ENCODE results near the gene PRR33. TPM values are rescaled to one million over a fixed set of nuclear protein-coding genes. Genes with fewer than 3 reads are reported as not detected.
"Not testable (repeated sequence)": the region's sequence is repeated elsewhere in the genome, so short reads cannot be mapped to it uniquely, and the experiment has no call there.

The PRR33 gene
- total RNA-seq, 1 experiment from 2014 or later: not detected

DNA sequence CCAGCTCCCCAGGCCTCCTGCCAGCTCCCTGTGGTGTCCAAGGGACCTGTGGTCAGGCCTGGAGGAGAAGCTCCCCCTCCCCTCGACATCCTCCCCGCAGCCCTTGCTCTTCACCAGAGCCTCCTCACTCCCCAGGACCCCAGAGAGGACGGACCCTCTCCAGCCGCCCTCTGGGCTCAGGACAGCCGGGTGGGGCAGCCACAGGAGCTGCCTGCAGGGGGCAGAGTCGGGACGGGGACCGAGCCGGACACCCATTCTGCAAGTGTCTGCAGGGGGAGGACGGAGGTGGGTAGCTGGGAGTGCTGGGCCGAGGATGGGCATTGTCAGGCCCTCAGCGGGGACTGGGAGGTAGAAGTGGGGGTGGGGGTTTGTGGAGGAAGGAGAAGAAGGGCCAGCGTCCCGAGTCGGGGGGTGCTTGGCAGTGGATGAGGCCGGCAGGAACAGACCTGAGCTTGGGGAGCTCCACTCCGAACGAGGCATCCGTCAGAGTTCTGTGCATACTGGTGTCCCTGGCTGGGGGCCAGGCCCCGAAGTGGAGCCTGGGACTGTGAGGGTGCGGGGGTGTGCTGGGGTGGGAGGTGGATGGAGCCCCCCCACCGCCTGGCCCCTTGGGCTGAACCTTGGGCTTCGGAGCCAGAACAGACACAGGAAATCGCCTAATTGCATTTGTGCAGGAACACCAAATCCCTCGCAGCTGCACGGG lies 15.2 kb downstream of the PRR33 start:
- CTCF ChIA-PET: interaction anchor here (0.5 to 2.7 kb wide), 17 partner anchors 15 to 302 kb away, joined by 3 to 13 read pairs (median 4); partner anchors contain the start of gene PRR33
- no peaks in the 10 kb centered on the region for H3K36me3 ChIP-seq (ENCODE audit: control insufficient read depth, insufficient read depth, low read length)
- no peaks in the 10 kb centered on the region for H3K27me3 ChIP-seq (ENCODE audit: control insufficient read depth, insufficient read depth, low read length)
- H3K4me1 ChIP-seq (ENCODE audit: control insufficient read depth, insufficient read depth, low read length): peaks cover 34% of the 10 kb centered on the region
- TF ChIP-seq SIN3A (IDR thresholded peaks at IDR 0.05; ENCODE audit: borderline replicate concordance, insufficient read depth, low read depth, low read length): no peak
- no peak for TF ChIP-seq TCF7L2 (IDR thresholded peaks at IDR 0.05; ENCODE audit: low read depth, low read length)
- TF ChIP-seq, protein P1, sequence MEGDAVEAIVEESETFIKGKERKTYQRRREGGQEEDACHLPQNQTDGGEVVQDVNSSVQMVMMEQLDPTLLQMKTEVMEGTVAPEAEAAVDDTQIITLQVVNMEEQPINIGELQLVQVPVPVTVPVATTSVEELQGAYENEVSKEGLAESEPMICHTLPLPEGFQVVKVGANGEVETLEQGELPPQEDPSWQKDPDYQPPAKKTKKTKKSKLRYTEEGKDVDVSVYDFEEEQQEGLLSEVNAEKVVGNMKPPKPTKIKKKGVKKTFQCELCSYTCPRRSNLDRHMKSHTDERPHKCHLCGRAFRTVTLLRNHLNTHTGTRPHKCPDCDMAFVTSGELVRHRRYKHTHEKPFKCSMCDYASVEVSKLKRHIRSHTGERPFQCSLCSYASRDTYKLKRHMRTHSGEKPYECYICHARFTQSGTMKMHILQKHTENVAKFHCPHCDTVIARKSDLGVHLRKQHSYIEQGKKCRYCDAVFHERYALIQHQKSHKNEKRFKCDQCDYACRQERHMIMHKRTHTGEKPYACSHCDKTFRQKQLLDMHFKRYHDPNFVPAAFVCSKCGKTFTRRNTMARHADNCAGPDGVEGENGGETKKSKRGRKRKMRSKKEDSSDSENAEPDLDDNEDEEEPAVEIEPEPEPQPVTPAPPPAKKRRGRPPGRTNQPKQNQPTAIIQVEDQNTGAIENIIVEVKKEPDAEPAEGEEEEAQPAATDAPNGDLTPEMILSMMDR (IDR thresholded peaks at IDR 0.05): peak; percentile 93
- DNase-seq (ENCODE audit: low read depth, low spot score): no peak
- no peak overlapping the region for H3K4me3 ChIP-seq (ENCODE audit: low read depth in 2 of 2, low read length in 2 of 2)
- ATAC-seq: no peak
- in situ Hi-C loops (cut with HindIII; ENCODE audit: low pct_unique_long_range_greater_than_20kb, low sequenced_read_pairs): no loop called here
- POLR2A ChIA-PET: interaction anchor here (0.6 kb wide), 3 partner anchors 78 to 336 kb away, joined by 3 to 13 read pairs (median 4); no protein-coding TSS in a partner anchor
- intact Hi-C loops (cut with micrococcal nuclease; ENCODE audit: unreplicated experiment): no loop called here
- peak overlapping the region; percentile 44; the same call in 1 of the 2 replicates for H3K27ac ChIP-seq (ENCODE audit: low read length)
- BruUV-seq (replicated peaks): no TSS peak
- H3K9me3 ChIP-seq (ENCODE audit: control insufficient read depth, insufficient read depth, low read depth, low read length): no peaks in the 10 kb centered on the region

DNA sequence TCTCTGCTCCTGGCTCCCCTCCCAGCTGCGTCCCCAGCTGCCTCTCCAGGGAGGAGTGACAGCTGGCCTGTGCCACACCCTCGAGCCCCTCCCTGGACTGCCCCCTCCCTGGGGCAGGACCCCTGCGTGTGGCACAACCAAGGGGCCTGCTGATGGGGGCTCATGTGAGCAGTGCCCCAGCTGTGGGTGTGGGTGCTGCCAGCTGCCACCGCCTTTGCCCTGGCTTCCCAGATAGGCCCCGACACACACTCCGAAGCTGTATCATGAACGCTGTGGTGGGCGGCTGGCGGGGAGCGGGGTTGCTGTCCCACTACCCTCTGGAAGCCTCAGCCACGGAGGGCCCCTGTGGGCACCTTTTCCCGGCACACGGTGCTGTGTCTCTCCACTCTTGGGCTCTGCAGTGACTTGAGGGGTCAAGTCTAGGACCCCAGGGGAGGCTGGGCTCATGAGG lies 15.8 kb downstream of the PRR33 start:
- POLR2A ChIA-PET: interaction anchor here (0.6 kb wide), 1 partner anchor 79 kb away, joined by 4 read pairs; no protein-coding TSS in a partner anchor

DNA sequence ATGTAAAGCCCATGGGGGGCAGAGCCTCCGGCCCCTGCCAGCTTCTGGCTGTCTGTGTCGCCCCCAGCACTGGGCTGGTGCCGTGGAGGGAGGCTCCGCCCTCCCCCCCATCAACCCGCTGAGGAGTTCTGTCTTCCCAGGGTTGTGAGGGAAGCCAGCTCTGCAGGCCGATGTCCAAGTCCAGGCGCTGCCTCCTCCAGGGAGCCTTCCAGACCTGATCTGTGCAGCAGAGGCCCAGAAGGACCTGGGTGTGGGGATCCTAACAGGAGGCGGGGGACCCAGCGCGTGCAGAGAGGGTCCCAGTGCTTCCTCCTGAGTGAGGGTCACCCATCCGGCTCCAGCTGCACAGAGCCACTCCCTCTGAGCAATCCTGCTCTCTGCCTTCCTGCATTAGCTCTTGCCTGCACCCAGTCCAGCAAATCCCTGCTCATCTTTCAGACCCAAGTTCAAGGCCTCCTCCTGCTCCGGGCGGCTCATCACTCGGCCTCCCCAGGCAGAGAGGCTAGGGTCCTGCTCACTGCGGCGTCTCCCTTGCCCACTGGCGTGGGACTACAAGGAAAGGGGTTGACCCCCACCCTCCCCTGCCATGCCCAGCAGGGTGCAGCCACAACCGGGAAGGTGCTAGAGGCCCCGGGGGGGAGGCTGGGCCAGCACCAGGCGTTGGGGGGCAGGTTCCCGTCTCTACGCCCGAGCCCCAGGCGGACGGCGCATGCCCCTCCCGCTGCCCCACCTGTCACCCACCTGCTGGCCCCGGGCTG lies 16.4 kb downstream of the PRR33 start:
- peaks cover 34% of the 10 kb centered on the region for H3K4me1 ChIP-seq (ENCODE audit: control insufficient read depth, insufficient read depth, low read length)
- ChIA-PET POLR2A (no interaction called here), CTCF (interaction anchor here (0.6 to 2.7 kb wide), 6 partner anchors 23 to 181 kb away, joined by 3 to 13 read pairs (median 4); no protein-coding TSS in a partner anchor)
- H3K9me3 ChIP-seq (ENCODE audit: control insufficient read depth, insufficient read depth, low read depth, low read length): no peaks in the 10 kb centered on the region
- H3K27ac ChIP-seq (ENCODE audit: low read length): no peak overlapping the region
- BruUV-seq (replicated peaks): no TSS peak
- no peaks in the 10 kb centered on the region for H3K36me3 ChIP-seq (ENCODE audit: control insufficient read depth, insufficient read depth, low read length)
- DNase-seq (ENCODE audit: low read depth, low spot score) (no peak), ATAC-seq (no peak)
- in situ Hi-C loops (cut with HindIII; ENCODE audit: low pct_unique_long_range_greater_than_20kb, low sequenced_read_pairs) (no loop called here), intact Hi-C loops (cut with micrococcal nuclease; ENCODE audit: unreplicated experiment) (loop anchor here (1.0 kb wide), 1 partner anchor 47 kb away; no protein-coding TSS in a partner anchor)
- H3K4me3 ChIP-seq (ENCODE audit: low read depth in 2 of 2, low read length in 2 of 2): no peak overlapping the region
- no peak for TF ChIP-seq TCF7L2 (IDR thresholded peaks at IDR 0.05; ENCODE audit: low read depth, low read length)
- no peak for TF ChIP-seq POLR2AphosphoS5 (IDR thresholded peaks at IDR 0.05; ENCODE audit: low read depth, low read length)
- TF ChIP-seq, protein P2, sequence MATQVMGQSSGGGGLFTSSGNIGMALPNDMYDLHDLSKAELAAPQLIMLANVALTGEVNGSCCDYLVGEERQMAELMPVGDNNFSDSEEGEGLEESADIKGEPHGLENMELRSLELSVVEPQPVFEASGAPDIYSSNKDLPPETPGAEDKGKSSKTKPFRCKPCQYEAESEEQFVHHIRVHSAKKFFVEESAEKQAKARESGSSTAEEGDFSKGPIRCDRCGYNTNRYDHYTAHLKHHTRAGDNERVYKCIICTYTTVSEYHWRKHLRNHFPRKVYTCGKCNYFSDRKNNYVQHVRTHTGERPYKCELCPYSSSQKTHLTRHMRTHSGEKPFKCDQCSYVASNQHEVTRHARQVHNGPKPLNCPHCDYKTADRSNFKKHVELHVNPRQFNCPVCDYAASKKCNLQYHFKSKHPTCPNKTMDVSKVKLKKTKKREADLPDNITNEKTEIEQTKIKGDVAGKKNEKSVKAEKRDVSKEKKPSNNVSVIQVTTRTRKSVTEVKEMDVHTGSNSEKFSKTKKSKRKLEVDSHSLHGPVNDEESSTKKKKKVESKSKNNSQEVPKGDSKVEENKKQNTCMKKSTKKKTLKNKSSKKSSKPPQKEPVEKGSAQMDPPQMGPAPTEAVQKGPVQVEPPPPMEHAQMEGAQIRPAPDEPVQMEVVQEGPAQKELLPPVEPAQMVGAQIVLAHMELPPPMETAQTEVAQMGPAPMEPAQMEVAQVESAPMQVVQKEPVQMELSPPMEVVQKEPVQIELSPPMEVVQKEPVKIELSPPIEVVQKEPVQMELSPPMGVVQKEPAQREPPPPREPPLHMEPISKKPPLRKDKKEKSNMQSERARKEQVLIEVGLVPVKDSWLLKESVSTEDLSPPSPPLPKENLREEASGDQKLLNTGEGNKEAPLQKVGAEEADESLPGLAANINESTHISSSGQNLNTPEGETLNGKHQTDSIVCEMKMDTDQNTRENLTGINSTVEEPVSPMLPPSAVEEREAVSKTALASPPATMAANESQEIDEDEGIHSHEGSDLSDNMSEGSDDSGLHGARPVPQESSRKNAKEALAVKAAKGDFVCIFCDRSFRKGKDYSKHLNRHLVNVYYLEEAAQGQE (IDR thresholded peaks at IDR 0.05; ENCODE audit: insufficient read depth in 1 of 2, low read depth in 2 of 2, low read length in 1 of 2): no peak
- TF ChIP-seq, protein P1 (IDR thresholded peaks at IDR 0.05): no peak
- TF ChIP-seq SIN3A (IDR thresholded peaks at IDR 0.05; ENCODE audit: borderline replicate concordance, insufficient read depth, low read depth, low read length): no peak
- H3K27me3 ChIP-seq (ENCODE audit: control insufficient read depth, insufficient read depth, low read length): no peaks in the 10 kb centered on the region

More for the DNA sequence above, 15.8 kb downstream of the PRR33 start:
- H3K27ac ChIP-seq (ENCODE audit: low read length): peak overlapping the region; percentile 44; the same call in 1 of the 2 replicates
- CTCF ChIA-PET: interaction anchor here (0.6 to 2.7 kb wide), 10 partner anchors 23 to 278 kb away, joined by 3 to 13 read pairs (median 4); no protein-coding TSS in a partner anchor
- H3K36me3 ChIP-seq (ENCODE audit: control insufficient read depth, insufficient read depth, low read length); BruUV-seq (replicated peaks); DNase-seq (ENCODE audit: low read depth, low spot score); H3K27me3 ChIP-seq (ENCODE audit: control insufficient read depth, insufficient read depth, low read length); H3K9me3 ChIP-seq (ENCODE audit: control insufficient read depth, insufficient read depth, low read depth, low read length); ATAC-seq; H3K4me3 ChIP-seq (ENCODE audit: low read depth in 2 of 2, low read length in 2 of 2); in situ Hi-C loops (cut with HindIII; ENCODE audit: low pct_unique_long_range_greater_than_20kb, low sequenced_read_pairs): not testable (repeated sequence)
- H3K4me1 ChIP-seq (ENCODE audit: control insufficient read depth, insufficient read depth, low read length): peaks cover 34% of the 10 kb centered on the region
- intact Hi-C loops (cut with micrococcal nuclease; ENCODE audit: unreplicated experiment): loop anchor here (1.0 kb wide), 1 partner anchor 46 kb away; no protein-coding TSS in a partner anchor

Data from Panc1 (cell line).